ENCODE measurements around the gene ZFAND2B.
A peak's percentile ranks its signal among the peaks of the same experiment; 100 is the strongest.

Gene ZFAND2B

DNA sequence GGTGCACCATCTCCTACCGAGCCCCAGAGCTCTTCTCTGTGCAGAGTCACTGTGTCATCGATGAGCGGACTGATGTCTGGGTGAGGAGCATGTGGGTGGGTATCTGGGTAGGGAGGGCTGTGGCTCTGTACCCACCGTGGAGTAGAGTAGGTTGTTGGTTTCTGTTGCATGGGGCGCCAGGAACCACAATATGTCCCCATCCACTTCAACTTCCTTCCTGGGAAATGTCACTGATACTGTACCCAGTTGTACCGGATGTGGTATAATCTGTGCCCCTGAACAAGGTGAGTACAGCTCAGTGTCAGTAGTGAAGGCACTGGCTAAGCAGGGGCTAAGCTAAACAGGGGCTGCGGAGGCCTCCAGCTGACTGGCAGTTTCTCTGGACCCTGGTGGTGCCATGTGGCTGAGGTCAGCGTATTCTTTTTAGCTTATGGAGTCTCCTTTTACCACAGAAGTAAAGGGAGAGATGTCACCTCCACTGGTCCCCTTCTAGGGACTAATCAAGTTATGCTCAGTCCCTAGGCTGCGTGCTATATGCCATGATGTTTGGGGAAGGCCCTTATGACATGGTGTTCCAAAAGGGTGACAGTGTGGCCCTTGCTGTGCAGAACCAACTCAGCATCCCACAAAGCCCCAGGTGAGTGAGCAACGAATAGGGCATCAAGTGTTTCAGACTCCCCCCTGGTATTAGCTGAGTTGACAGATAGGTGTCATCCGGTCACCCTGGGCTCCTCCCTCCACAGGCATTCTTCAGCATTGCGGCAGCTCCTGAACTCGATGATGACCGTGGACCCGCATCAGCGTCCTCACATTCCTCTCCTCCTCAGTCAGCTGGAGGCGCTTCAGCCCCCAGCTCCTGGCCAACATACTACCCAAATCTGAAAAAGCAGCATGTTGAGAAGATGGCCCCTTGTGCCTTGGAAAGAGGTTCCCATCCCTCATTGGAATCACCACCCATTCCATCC is 41.4 kb downstream of the ZFAND2B start:
- TF ChIP-seq, protein P1, sequence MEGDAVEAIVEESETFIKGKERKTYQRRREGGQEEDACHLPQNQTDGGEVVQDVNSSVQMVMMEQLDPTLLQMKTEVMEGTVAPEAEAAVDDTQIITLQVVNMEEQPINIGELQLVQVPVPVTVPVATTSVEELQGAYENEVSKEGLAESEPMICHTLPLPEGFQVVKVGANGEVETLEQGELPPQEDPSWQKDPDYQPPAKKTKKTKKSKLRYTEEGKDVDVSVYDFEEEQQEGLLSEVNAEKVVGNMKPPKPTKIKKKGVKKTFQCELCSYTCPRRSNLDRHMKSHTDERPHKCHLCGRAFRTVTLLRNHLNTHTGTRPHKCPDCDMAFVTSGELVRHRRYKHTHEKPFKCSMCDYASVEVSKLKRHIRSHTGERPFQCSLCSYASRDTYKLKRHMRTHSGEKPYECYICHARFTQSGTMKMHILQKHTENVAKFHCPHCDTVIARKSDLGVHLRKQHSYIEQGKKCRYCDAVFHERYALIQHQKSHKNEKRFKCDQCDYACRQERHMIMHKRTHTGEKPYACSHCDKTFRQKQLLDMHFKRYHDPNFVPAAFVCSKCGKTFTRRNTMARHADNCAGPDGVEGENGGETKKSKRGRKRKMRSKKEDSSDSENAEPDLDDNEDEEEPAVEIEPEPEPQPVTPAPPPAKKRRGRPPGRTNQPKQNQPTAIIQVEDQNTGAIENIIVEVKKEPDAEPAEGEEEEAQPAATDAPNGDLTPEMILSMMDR (IDR thresholded peaks at IDR 0.05; ENCODE audit: low read depth, low read length, missing control alignments): no peak
- no peak for DNase-seq (ENCODE audit: low read depth)
- H3K4me3 ChIP-seq (ENCODE audit: low read depth, low read length): no peak overlapping the region

DNA sequence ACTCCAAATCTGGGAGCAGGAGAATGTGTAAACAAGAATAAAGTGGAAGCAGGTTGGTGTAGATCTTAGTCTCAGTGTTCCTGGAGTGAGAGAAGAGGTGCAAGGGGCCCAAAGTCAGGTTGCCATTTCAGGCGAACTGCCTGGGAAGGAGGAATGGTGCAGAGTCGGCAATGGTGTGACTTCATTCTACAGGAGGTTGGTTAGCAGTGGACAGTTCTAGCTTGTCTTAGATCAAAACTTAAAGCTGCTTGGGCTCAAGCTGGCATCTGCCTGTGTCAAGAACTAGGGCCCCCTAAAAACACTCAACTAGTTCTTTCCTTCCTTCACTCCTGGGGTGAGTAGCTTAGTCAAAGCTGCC is 42.2 kb downstream of the ZFAND2B start:
- TF ChIP-seq, protein P1 (IDR thresholded peaks at IDR 0.05; ENCODE audit: low read depth, low read length, missing control alignments): no peak
- H3K4me3 ChIP-seq (ENCODE audit: low read depth, low read length): peak overlapping the region; percentile 7; the same call in 1 of the 2 replicates
- no peak for DNase-seq (ENCODE audit: low read depth)

- peak overlapping the region; percentile 7; the same call in 1 of the 2 replicates for H3K4me3 ChIP-seq (ENCODE audit: low read depth, low read length)
Measured at GRCh38 chr2:219249203-219249980, 42.8 kb downstream of the ZFAND2B start.

DNA sequence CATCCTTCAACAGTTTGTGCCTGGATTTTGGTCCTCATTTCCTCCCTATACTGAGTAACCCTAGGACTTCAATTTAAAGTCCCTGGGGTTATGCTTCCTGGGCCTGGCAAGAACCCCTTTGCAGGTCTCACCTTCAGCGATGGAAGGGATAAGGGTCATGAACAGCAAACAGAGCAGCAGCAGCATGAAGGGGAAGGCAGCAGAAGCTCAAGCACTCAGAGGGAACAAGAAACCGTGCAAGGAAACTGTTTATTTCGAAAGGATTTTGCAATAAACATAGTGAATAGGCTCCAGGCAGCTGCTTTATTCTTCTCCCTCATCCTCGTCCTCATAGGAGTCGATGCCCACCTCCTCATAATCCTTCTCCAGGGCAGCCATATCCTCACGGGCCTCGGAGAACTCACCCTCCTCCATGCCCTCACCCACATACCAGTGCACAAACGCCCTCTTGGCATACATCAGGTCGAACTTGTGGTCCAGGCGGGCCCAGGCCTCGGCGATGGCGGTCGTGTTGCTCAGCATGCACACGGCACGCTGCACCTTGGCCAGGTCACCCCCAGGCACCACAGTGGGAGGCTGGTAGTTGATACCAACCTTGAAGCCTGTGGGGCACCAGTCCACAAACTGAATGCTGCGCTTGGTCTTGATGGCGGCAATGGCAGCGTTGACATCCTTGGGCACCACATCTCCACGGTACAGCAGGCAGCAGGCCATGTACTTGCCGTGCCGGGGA is 43.6 kb downstream of the ZFAND2B start:
- TF ChIP-seq, protein P1 (IDR thresholded peaks at IDR 0.05; ENCODE audit: low read depth, low read length, missing control alignments): no peak
- DNase-seq (ENCODE audit: low read depth): no peak
- no peak overlapping the region; the same call in 1 of the 2 replicates for H3K4me3 ChIP-seq (ENCODE audit: low read depth, low read length)

More at GRCh38 chr2:219249203-219249980, 42.8 kb downstream of the ZFAND2B start:
- TF ChIP-seq, protein P1 (IDR thresholded peaks at IDR 0.05; ENCODE audit: low read depth, low read length, missing control alignments): no peak
- DNase-seq (ENCODE audit: low read depth): no peak

GRCh38 chr2:219251656-219252055 is 45.1 kb downstream of the ZFAND2B start:
- no peak for DNase-seq (ENCODE audit: low read depth)
- peak overlapping the region; percentile 84 for H3K4me3 ChIP-seq (ENCODE audit: low read depth, low read length)
- TF ChIP-seq, protein P1 (IDR thresholded peaks at IDR 0.05; ENCODE audit: low read depth, low read length, missing control alignments): no peak

- TF ChIP-seq, protein P1 (IDR thresholded peaks at IDR 0.05; ENCODE audit: low read depth, low read length, missing control alignments): no peak
- peak overlapping the region; percentile 84 for H3K4me3 ChIP-seq (ENCODE audit: low read depth, low read length)
- DNase-seq (ENCODE audit: low read depth): no peak
Measured at GRCh38 chr2:219252084-219252483, 45.5 kb downstream of the ZFAND2B start.

Data from GM12864 (cell line).